ENCODE measurements around the gene NOD2. TPM values are rescaled to one million over a fixed set of nuclear protein-coding genes. Genes with fewer than 3 reads are reported as not detected.

The NOD2 gene
- total RNA-seq, 1 experiment from 2014 or later, result not detected

DNA sequence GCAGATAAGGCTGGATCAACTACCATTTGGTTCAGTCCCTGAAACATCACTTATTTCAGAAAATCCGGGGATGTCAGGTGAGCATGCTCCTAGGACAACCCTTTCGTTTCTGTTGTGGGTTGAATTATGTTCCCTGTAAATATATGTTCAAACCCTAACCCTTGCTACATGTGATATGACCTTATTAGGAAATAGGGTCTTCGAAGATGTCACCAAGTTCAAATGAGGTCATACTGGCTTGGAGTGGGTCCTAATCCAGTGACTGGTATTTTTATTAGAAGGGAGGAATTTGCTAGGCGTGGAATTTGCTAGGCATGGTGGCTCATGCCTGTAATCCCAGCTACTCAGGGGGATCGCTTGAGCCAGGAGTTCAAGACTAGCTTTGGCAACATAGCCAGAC lies 33.6 kb upstream of the NOD2 start:
- no peaks in the 10 kb centered on the region for H3K36me3 ChIP-seq (ENCODE audit: control insufficient read depth, insufficient read depth, low read length)
- in situ Hi-C loops (cut with HindIII; ENCODE audit: low pct_unique_long_range_greater_than_20kb, low sequenced_read_pairs) (no loop called here), intact Hi-C loops (cut with micrococcal nuclease; ENCODE audit: unreplicated experiment) (loop anchor here (5.0 kb wide), 1 partner anchor 288 kb away; no protein-coding TSS in a partner anchor)
- DNase-seq (ENCODE audit: low read depth, low spot score), result no peak
- H3K4me3 ChIP-seq (ENCODE audit: low read depth in 2 of 2, low read length in 2 of 2), result no peak overlapping the region
- TF ChIP-seq, protein P1, sequence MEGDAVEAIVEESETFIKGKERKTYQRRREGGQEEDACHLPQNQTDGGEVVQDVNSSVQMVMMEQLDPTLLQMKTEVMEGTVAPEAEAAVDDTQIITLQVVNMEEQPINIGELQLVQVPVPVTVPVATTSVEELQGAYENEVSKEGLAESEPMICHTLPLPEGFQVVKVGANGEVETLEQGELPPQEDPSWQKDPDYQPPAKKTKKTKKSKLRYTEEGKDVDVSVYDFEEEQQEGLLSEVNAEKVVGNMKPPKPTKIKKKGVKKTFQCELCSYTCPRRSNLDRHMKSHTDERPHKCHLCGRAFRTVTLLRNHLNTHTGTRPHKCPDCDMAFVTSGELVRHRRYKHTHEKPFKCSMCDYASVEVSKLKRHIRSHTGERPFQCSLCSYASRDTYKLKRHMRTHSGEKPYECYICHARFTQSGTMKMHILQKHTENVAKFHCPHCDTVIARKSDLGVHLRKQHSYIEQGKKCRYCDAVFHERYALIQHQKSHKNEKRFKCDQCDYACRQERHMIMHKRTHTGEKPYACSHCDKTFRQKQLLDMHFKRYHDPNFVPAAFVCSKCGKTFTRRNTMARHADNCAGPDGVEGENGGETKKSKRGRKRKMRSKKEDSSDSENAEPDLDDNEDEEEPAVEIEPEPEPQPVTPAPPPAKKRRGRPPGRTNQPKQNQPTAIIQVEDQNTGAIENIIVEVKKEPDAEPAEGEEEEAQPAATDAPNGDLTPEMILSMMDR (IDR thresholded peaks at IDR 0.05), result no peak
- no peak for TF ChIP-seq POLR2AphosphoS5 (IDR thresholded peaks at IDR 0.05; ENCODE audit: low read depth, low read length)
- no peak for TF ChIP-seq TCF7L2 (IDR thresholded peaks at IDR 0.05; ENCODE audit: low read depth, low read length)
- TF ChIP-seq SIN3A (IDR thresholded peaks at IDR 0.05; ENCODE audit: borderline replicate concordance, insufficient read depth, low read depth, low read length), result no peak
- TF ChIP-seq, protein P2, sequence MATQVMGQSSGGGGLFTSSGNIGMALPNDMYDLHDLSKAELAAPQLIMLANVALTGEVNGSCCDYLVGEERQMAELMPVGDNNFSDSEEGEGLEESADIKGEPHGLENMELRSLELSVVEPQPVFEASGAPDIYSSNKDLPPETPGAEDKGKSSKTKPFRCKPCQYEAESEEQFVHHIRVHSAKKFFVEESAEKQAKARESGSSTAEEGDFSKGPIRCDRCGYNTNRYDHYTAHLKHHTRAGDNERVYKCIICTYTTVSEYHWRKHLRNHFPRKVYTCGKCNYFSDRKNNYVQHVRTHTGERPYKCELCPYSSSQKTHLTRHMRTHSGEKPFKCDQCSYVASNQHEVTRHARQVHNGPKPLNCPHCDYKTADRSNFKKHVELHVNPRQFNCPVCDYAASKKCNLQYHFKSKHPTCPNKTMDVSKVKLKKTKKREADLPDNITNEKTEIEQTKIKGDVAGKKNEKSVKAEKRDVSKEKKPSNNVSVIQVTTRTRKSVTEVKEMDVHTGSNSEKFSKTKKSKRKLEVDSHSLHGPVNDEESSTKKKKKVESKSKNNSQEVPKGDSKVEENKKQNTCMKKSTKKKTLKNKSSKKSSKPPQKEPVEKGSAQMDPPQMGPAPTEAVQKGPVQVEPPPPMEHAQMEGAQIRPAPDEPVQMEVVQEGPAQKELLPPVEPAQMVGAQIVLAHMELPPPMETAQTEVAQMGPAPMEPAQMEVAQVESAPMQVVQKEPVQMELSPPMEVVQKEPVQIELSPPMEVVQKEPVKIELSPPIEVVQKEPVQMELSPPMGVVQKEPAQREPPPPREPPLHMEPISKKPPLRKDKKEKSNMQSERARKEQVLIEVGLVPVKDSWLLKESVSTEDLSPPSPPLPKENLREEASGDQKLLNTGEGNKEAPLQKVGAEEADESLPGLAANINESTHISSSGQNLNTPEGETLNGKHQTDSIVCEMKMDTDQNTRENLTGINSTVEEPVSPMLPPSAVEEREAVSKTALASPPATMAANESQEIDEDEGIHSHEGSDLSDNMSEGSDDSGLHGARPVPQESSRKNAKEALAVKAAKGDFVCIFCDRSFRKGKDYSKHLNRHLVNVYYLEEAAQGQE (IDR thresholded peaks at IDR 0.05; ENCODE audit: insufficient read depth in 1 of 2, low read depth in 2 of 2, low read length in 1 of 2), result no peak
- BruUV-seq (replicated peaks), result no TSS peak
- no peak for ATAC-seq
- no peak overlapping the region for H3K27ac ChIP-seq (ENCODE audit: low read length)
- H3K4me1 ChIP-seq (ENCODE audit: control insufficient read depth, insufficient read depth, low read length), result no peaks in the 10 kb centered on the region
- H3K9me3 ChIP-seq (ENCODE audit: control insufficient read depth, insufficient read depth, low read depth, low read length), result no peaks in the 10 kb centered on the region
- POLR2A ChIA-PET, result interaction anchor here (0.6 kb wide), 2 partner anchors 15 to 245 kb away, joined by 3 to 12 read pairs; no protein-coding TSS in a partner anchor
- CTCF ChIA-PET, result no interaction called here
- H3K27me3 ChIP-seq (ENCODE audit: control insufficient read depth, insufficient read depth, low read length), result no peaks in the 10 kb centered on the region

DNA sequence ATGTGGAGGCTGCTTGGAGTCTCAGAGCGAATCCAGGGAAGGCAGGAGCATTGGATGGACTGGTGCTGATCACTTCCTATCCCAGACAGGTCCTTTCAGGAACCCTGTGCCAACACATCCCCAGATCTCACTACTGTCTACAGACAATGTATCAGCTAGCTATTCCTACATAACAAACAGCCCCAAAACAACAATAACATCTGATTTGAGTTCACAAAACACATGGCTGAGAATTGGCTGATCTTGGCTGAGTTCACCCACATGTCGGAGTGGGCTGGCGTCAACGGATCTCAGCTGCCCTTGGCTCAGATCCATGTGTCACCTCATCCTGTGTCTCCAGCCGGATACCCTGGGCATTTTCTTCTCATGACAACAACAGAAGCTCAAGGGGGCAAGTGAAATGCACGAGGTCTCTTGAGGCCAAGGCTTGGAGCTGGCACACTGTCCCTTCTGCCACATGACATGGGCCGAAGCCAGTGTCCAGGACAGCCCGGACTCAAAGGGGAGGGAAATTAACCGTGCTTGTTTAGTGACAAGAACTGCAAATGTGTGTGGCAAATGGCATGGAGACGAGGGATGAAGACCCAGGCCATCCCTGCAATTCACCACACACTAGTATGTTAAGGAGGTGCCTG lies 31.0 kb upstream of the NOD2 start:
- BruUV-seq (replicated peaks), result no TSS peak
- Histone ChIP-seq H3K27me3 (ENCODE audit: control insufficient read depth, insufficient read depth, low read length) (no peaks in the 10 kb centered on the region), H3K4me1 (ENCODE audit: control insufficient read depth, insufficient read depth, low read length) (no peaks in the 10 kb centered on the region), H3K36me3 (ENCODE audit: control insufficient read depth, insufficient read depth, low read length) (no peaks in the 10 kb centered on the region), H3K27ac (ENCODE audit: low read length) (no peak overlapping the region), H3K4me3 (ENCODE audit: low read depth in 2 of 2, low read length in 2 of 2) (no peak overlapping the region), H3K9me3 (ENCODE audit: control insufficient read depth, insufficient read depth, low read depth, low read length) (no peaks in the 10 kb centered on the region)
- in situ Hi-C loops (cut with HindIII; ENCODE audit: low pct_unique_long_range_greater_than_20kb, low sequenced_read_pairs) (no loop called here), intact Hi-C loops (cut with micrococcal nuclease; ENCODE audit: unreplicated experiment) (loop anchor here (5.0 kb wide), 1 partner anchor 290 kb away; no protein-coding TSS in a partner anchor)
- POLR2A ChIA-PET, result no interaction called here
- DNase-seq (ENCODE audit: low read depth, low spot score), result no peak
- ATAC-seq, result no peak
- TF ChIP-seq SIN3A (IDR thresholded peaks at IDR 0.05; ENCODE audit: borderline replicate concordance, insufficient read depth, low read depth, low read length) (no peak), TCF7L2 (IDR thresholded peaks at IDR 0.05; ENCODE audit: low read depth, low read length) (no peak), POLR2AphosphoS5 (IDR thresholded peaks at IDR 0.05; ENCODE audit: low read depth, low read length) (no peak)
- TF ChIP-seq, protein P1 (IDR thresholded peaks at IDR 0.05), result no peak
- TF ChIP-seq, protein P2 (IDR thresholded peaks at IDR 0.05; ENCODE audit: insufficient read depth in 1 of 2, low read depth in 2 of 2, low read length in 1 of 2), result no peak
- CTCF ChIA-PET, result no interaction called here

Data from Panc1 (cell line).